HG02852 (cell line): Measurements from ENCODE around the gene PANK2.

Experiments
- ATAC-seq: cut with Tn5 transposase; IDR thresholded peaks from one replicate; pipeline ENCODE4 v1.9.1; 2021; ENCODE audit warnings: mild to moderate bottlenecking, moderate library complexity; ENCODE audit not compliant: unreplicated experiment

PANK2 gene

DNA sequence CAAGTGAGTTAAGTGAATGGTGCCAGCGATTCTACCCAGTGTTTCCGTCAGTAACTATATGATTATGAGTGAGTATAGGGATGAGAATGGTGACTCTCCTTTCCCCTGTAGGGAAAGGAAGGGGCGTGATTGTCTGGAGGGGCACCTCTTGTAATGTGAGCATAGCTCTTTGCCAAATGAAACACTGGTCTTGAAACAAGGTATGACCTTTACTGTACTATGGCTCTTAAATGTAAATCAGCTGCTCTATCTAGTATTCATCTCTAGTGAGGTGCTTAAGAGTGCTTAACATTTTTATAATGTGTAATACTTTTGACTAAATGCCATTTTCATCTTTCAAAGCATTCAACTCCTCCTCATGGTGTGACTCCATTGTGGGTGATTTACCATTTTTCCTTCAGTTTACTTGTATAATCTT is 11.0 kb downstream of the PANK2 start:
- ATAC-seq = no peak

DNA sequence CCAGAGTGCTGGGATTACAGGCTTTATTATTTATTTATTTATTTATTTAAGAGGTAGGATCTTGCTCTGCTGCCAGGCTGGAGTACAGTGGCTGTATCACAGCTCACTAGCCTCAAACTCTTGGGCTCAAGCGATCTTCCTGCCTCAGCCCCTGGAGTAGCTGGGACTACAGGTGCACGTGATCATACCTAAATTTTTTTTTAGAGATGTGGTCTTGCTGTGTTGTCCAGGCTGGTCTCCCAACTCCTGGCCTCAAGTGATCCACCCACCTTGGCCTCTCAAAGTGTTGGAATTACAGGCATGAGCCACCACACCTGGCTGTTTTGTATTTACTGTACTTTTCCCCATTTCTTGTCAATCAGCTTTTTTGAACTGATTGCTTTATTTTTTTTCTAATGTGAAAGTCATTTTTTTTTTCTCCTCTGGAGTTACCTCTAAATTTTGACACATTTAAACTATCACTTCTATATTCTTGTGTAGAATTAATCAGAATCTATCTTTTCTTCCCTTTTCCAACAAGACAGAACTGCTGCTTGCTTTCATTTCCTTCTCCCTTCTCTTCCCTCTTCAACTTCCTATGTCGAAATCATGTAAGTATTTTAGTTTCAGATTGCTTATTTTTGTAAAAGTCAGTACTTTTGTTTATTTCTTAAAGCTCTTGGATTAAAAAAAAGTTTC is 12.0 kb downstream of the PANK2 start:
- ATAC-seq = no peak

GRCh38 chr20:3901706-3902440 is 12.7 kb downstream of the PANK2 start:
- ATAC-seq = no peak

DNA sequence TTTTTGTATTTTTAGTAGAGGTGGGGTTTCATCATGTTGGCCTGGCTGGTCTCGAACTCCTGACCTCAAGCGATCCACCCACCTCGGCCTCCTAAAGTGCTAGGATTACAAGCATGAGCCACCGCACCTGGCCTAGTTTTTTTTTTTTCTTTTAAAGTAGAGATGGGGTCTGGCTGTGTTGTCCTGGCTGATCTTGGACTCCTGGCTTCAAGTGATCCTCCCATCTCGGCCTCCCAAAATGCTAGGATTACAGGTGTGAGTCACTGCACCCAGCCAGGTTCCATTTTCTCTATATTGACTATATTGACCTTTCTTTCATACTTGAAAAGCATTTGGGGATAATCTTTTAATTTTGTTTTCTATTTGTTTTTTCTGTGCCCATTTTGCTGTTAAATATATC is 13.3 kb downstream of the PANK2 start:
- ATAC-seq = no peak

- ATAC-seq = no peak
Measured at GRCh38 chr20:3904224-3904623, 15.0 kb downstream of the PANK2 start.

- no peak for ATAC-seq
Measured at GRCh38 chr20:3904857-3905256, 15.7 kb downstream of the PANK2 start.

GRCh38 chr20:3906744-3907721 is 17.8 kb downstream of the PANK2 start:
- peak; percentile 79 for ATAC-seq

GRCh38 chr20:3908667-3909066 is 19.5 kb downstream of the PANK2 start:
- no peak for ATAC-seq

GRCh38 chr20:3909952-3910366 is 20.8 kb downstream of the PANK2 start:
- no peak for ATAC-seq

DNA sequence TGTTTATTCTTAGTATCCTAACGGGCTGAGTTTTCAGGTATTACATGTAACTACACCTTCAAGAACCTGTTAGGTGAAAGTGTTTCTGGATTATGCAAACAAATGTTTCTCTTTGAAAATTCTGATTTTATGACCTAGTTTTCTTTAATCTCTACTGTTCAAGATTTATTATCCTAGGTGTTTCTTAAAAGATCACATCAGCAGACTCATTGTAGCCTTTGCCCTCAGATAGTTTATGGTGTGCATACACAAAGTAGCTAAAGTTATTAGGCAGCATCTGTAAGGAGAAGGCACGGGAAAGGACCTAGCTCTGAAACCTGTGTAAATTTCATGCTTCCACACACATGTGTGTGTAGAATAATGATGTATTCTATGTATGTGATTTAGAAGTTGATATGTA is 21.7 kb downstream of the PANK2 start:
- ATAC-seq = no peak

DNA sequence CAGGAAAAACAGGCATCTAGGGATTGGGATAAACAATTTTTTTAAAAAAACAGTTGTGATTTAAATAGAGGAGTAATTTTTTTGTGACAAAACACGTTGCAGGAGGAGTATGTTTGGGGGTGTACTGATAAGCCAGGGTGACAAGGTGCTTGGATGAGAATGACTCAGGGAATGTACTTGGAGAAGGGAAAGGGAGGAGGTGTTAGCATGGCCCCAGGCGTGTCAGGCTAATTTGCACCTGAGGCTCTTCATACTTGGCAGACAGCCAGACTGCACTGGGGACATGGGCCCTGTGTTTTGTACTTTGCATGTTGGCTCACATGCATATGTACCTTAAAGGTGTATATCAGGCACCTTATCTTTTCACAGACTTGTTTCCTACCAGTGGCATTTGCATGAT is 22.8 kb downstream of the PANK2 start:
- no peak for ATAC-seq

- no peak for ATAC-seq
Measured at GRCh38 chr20:3914446-3914845, 25.3 kb downstream of the PANK2 start.

- ATAC-seq = no peak
Measured at GRCh38 chr20:3915691-3916090, 26.5 kb downstream of the PANK2 start.

DNA sequence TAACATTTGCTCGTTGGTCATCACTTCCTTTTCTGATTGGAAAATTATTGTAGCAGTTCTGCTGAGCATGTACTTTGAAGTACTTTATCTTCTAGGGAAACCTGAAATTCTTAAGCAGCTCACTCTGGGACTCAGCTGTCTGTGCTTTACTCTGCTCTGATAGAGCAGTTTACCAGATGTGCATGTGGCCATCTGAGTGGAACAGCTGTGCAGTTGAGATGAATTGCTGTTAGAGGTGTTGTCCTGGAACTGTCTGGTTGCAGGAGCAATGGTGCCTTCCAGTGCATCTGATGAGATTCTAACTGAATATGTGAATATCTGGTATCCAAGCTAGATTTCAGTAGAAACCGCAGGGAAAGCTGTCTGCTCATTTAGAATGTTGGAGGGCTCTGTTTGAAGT is 27.2 kb downstream of the PANK2 start:
- ATAC-seq = no peak

DNA sequence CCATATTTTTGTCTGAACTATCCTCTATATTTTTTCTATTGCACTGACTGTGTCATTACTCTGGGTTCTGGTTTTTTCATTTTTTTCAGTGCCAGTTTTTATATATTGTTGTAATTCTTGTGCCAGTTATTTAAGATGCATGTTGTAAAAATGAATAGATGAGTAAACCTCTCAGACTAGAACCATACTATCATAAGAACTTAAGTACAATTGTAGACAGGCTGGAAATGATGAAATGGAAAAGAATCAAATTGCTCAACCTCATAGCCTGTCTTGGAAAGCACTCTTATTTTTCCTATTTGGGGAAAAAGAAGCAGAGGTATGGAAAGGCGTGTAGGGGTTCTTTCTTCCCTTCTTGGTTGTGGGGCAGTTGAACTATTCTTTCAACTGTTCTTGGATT is 30.2 kb downstream of the PANK2 start:
- no peak for ATAC-seq

- ATAC-seq = no peak
Measured at GRCh38 chr20:3922223-3922982, 33.2 kb downstream of the PANK2 start.

DNA sequence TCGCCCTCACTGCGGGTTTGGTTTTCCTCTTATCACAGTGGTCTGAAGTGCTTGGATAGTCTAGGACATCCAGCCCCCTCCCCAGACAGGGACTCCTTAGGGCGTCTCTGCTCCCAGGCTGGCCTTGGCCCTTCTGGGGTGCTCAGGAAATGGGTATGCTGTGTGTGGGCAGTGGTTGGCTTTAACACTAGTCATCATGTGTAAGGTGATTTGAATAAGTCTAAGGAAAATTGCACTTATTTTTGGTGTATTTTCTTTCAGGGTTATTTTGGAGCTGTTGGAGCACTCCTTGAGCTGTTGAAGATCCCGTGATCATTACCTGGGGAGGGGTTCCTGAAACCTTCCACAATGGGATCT is 33.8 kb downstream of the PANK2 start:
- ATAC-seq = no peak

- ATAC-seq = no peak
Measured at GRCh38 chr20:3923818-3924217, 34.6 kb downstream of the PANK2 start.

- no peak for ATAC-seq
Measured at GRCh38 chr20:3924304-3925112, 35.3 kb downstream of the PANK2 start.

- no peak for ATAC-seq
Measured at GRCh38 chr20:3925113-3925695, 36.0 kb downstream of the PANK2 start.
